Activated CD4-positive, alpha-beta T cell treated with anti-CD3 and anti-CD28 coated beads for 1 hour (primary cell): ENCODE results near the gene ARHGEF39.
A peak's percentile ranks its signal among the peaks of the same experiment; 100 is the strongest.

Experiments used
- DNase-seq: peaks from one replicate; pipeline ENCODE4 v3.0.0-alpha.2; 2020

ARHGEF39 gene

DNA sequence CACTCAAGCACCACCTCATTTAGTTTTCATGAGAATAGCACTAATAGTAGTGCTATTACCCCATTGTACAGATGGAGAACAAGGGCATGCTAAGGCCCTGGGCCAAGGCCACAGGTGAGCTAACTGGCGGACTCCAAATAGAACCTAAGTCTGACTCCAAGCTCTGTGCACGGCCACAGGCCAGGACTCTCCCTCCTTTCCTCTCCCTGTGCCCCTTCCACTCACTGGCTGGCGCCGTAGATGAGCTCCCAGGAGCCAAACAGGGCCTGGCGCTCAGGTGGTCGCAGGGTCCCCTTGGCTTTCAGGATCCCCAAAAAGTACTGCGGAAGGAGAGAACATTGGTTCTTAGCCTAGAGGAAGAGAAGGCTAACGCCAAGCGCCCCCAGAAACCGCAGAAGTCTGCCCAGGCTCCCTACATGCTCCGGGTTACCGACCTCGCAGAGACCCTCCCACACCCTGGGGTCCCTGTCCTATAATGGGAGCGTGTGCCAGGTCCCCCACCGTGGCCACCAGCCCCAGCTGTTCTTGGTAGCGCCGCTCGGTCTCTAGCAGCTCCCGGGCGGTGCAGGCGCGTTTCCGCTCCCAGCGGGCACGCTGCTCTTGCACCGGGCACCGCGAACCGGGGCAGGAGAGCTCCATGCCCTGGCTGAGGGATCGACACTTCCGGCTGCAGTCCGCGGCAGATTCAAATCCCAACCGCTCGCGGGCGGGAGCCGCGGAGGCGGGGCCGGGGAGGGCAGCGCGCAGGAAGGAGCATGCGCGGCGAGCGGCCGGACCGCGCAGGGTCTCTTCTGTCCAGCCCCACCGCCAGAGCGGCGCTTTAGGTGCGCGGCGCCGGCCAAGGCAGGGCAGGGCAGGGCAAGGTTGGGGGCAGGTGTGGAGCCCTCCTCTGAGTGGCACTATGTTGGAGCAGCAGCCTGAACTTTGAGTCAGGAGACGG, at the start of gene ARHGEF39:
Gene ARHGEF39 (minus strand): TSS at position 665 of the 940 bp plus-strand sequence. CDS start 26 bp downstream, at position 639.
- no peak for DNase-seq

DNA sequence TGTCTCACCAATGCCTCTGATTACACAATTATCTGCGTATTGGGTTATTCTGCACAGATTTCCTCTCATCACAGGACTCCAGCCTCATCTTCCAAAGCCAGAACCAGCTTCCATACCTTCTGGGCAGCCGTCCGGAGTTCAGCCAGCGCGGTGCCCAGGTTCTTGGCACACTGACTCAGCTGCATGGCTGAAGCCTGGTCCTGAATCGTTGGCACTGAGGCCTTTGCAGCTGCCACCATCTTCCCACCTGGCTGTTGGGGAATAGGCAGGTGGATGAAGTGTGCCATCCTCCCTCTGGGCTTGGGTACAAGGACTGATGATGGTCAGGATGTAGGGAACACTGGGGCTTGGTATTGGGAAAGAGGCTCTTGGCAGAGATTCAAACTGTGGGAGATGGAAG, 49.1 kb upstream of the ARHGEF39 start:
- no peak for DNase-seq

- no peak for DNase-seq
These were observed 48.6 kb upstream of the ARHGEF39 start for GRCh38 chr9:35713578-35713977.

GRCh38 chr9:35712762-35713400, 47.9 kb upstream of the ARHGEF39 start:
- DNase-seq: no peak

GRCh38 chr9:35711501-35712428, 46.8 kb upstream of the ARHGEF39 start:
- no peak for DNase-seq

DNA sequence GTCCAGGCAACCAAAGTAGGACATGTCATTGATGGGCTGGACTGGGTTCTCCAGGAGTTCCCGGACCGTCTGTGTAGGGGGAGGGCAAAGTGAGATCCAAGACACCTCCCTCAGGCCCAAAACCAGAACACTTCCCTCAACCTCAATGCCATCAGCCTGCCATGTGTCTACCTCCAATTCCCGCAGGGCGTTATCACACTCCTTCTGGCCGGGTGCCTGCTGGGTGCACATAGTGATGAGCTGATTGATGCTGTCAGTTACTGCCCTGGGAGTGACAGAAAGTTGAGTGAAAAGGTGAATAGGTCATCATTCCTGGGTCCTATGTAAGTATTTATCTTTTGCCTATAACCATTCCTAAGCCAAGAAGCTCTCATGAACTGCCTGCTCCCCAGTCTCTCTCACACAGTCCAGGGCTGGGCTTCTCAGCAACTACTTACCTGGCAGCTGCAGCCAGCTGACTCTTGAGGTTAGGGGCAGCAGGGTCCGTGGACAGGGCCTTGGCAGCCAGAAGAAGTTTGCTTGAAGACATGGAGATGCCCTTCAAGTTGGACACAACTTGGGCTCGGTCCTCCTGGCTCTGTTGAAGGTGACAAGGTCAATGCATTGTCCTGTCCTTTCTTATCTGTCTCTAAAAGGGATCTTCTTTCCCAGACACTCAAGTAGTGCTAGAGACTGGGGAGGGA, 46.0 kb upstream of the ARHGEF39 start:
- no peak for DNase-seq

GRCh38 chr9:35708146-35708545, 43.2 kb upstream of the ARHGEF39 start:
- DNase-seq: no peak

- no peak for DNase-seq
These were observed 42.0 kb upstream of the ARHGEF39 start for GRCh38 chr9:35706951-35707350.

GRCh38 chr9:35705836-35706430, 40.9 kb upstream of the ARHGEF39 start:
- no peak for DNase-seq

DNA sequence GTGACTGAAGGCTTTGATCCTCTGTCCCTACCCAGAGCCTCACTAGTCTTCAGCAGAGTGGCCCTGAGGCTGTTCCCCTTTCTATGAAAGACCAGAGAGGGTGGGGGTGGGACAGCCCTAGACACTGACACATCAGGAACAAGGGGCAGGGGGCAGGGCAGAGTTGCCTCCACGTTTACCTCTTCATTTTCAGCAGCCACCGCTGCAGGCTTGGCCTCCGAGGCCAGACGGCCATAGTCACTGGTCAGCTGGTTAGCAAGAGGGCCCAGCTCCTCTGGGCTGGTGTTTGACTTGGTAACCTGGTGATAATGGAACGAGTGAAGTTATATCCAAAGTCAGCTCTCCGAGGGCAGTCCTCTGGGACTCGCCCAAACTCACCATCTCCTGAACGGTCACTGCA, 40.4 kb upstream of the ARHGEF39 start:
- no peak for DNase-seq

DNA sequence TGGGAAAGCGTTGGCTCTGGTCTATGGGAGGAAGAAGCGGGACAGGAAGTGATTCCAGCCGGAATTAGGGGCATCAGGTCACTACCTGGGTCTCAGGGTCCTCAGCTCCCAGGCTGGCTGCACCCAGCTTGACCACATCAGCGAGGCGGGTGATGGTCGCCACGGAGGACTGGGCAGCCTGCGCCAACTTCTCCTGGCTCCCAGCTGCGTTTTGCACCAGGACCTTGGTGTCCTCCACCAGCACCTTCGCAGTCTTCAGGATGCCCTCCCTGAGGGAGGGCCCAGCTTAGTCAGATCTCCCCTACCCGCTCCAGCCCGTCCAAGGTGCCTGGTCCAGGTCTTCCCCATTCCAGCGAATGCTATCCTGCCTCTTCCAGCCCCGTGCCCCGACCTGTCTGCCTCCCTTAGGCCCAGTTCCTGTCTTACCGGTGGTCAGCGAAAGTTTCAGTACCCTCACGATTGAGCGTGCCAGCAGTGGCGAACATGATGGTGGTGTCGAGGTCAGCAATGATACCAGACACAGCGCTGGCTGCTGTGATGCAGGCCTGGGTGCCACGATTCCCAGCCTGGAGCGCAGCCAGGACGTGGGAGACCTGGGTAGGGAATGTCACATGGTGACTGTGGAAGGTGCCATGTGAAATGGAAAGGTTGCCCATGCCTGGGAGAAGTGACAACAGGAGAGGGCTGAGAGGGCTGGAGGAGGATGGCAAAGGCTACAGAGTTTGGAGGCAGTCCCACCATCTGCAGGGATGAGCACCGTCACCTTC, 39.1 kb upstream of the ARHGEF39 start:
- DNase-seq: no peak

DNA sequence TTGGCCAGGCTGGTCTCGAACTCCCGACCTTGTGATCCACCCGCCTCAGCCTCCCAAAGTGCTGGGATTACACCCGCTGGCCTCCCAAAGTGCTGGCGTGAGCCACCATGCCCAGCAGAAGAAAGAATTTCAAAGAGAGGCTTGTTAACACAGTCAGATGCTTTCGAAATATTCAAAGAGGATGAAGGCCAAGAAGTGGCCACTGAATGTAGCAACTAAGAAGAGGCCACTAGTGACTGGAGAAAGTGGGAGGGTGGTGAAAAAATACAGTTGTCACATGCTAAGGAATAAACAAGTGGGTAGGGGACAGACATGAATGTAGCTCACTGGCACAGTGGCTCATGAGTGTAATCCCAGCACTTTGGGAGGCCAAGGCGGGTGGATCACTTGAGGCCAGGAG, 37.7 kb upstream of the ARHGEF39 start:
- DNase-seq: no peak

- DNase-seq: no peak
These were observed 35.9 kb upstream of the ARHGEF39 start for GRCh38 chr9:35700942-35701341.

DNA sequence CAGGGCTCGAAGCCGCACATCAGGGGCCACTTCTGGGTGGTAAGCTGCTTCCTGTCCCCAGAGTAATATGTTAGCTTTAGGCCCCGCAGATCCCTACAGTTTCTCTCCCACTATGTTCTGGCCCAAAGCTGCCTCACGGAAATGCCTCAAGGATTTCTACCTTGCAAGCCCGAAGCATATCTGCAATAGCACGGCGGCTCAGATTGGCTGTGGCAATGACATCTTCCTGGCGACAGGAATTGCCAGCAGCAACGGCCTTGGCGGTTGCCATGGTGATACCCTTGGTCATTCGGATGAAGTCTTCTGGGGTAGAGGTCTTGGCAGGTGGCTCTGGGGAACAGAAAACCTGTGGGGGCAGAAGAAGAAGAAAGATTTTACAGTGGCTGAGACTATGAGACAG, 35.0 kb upstream of the ARHGEF39 start:
- DNase-seq: no peak

GRCh38 chr9:35698231-35698630, 33.2 kb upstream of the ARHGEF39 start:
- DNase-seq: no peak

DNA sequence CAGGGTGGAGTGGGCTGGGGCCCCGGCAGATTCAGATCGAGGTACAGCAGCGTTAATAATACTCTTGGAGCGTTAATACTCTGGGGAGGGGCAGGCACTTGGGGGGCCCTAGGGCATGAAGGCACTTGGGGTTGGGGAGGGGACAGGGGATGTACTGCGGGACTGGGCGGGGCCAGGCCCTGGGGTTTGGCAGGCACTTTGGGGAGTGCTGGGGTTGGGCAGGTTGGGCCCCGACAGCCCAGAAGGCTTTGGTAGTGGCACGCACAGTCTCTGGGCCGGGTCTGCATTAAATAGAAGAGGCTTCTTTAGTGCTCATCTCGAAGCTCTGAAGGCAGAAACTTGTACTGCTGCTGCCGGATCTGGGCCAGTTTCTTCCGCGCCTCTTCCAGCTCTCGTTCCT, 32.5 kb upstream of the ARHGEF39 start:
- DNase-seq: no peak

GRCh38 chr9:35696520-35697215, 31.7 kb upstream of the ARHGEF39 start:
- DNase-seq: peak; percentile 34

- no peak for DNase-seq
These were observed 31.0 kb upstream of the ARHGEF39 start for GRCh38 chr9:35695943-35696401.

- no peak for DNase-seq
These were observed 26.8 kb upstream of the ARHGEF39 start for GRCh38 chr9:35691757-35692301.

DNA sequence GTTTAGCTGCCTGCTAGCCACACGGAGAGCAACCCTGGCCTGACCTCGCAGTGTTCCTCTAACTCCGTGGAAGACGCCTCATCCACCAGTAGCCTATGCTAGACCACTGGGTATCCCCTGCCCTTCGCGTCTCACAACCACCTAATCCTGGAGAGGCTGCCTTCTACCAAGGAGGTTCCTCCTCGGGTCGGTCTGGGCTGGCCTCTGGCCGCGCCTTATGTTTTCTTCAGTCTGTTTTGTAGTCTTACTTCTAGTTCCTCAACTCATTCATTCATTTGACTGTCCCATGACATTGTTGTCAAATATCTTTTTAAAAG, 26.3 kb upstream of the ARHGEF39 start:
- DNase-seq: no peak
